MM.1S (cell line): ENCODE data around the gene SHISAL2A.

ENCODE experiments used
- DNase-seq: peaks from one replicate; pipeline ENCODE4 v3.0.0-alpha.2; 2015
- H2AFZ ChIP-seq: fragments of 300-600 bp; sonication (generic); 2 replicates; pipeline ENCODE4 v1.6.0; 2016; ENCODE audit warnings: antibody characterized with exemption, low read length
- H3F3A ChIP-seq: fragments of 300-600 bp; sonication (generic); 2 replicates; pipeline ENCODE4 v1.6.1; 2016; ENCODE audit warnings: mild to moderate bottlenecking, antibody characterized with exemption, low read length, moderate library complexity, mixed read lengths; ENCODE audit not compliant: insufficient read depth
- H3K27ac ChIP-seq: fragments of 300-600 bp; sonication (generic); 2 replicates; pipeline ENCODE4 v1.5.1; 2016; ENCODE audit warnings: mild to moderate bottlenecking, low read length
- H3K27me3 ChIP-seq: fragments of 300-600 bp; sonication (generic); replicated peaks from 2 replicates; pipeline ENCODE4 v1.6.0; 2016; ENCODE audit warnings: low read length; ENCODE audit not compliant: insufficient read depth
- H3K36me3 ChIP-seq: fragments of 300-600 bp; sonication (generic); replicated peaks from 2 replicates; pipeline ENCODE4 v1.6.1; 2016; ENCODE audit warnings: mild to moderate bottlenecking, low read length, mixed read lengths; ENCODE audit not compliant: insufficient read depth
- H3K4me1 ChIP-seq: fragments of 300-600 bp; sonication (generic); 2 replicates; pipeline ENCODE4 v1.6.1; 2016; ENCODE audit warnings: low read length, mixed read lengths
- H3K4me2 ChIP-seq: fragments of 300-600 bp; sonication (generic); 2 replicates; pipeline ENCODE4 v1.6.0; 2016; ENCODE audit warnings: low read depth, low read length
- H3K4me3 ChIP-seq: fragments of 300-600 bp; sonication (generic); 2 replicates; pipeline ENCODE4 v1.5.1; 2016; ENCODE audit warnings: low read length, mixed read lengths
- H3K79me2 ChIP-seq: fragments of 300-600 bp; sonication (generic); 2 replicates; pipeline ENCODE4 v1.6.1; 2016; ENCODE audit warnings: mixed run types, low read length, mixed read lengths
- H3K9ac ChIP-seq: fragments of 300-600 bp; sonication (generic); 2 replicates; pipeline ENCODE4 v1.6.1; 2016; ENCODE audit warnings: low read length, mixed read lengths
- H3K9me2 ChIP-seq: fragments of 300-600 bp; sonication (generic); replicated peaks from 2 replicates; pipeline ENCODE4 v1.6.1; 2016; ENCODE audit warnings: mild to moderate bottlenecking, low read length, mixed read lengths; ENCODE audit not compliant: insufficient read depth
- H3K9me3 ChIP-seq: fragments of 300-600 bp; sonication (generic); replicated peaks from 2 replicates; pipeline ENCODE4 v1.6.1; 2016; ENCODE audit warnings: mild to moderate bottlenecking, low read length, mixed read lengths; ENCODE audit not compliant: insufficient read depth
- H4K20me1 ChIP-seq: fragments of 300-600 bp; sonication (generic); 2 replicates; pipeline ENCODE4 v1.6.1; 2016; ENCODE audit warnings: mild to moderate bottlenecking, low read length, moderate library complexity, mixed read lengths; ENCODE audit not compliant: insufficient read depth
- EZH2 ChIP-seq: fragments of 300-600 bp; sonication (generic); optimal IDR thresholded peaks from 2 replicates; pipeline ENCODE3; 2017; ENCODE audit warnings: low read depth, mild to moderate bottlenecking, antibody characterized with exemption, low read length, mixed read lengths
- EZH2phosphoT487 ChIP-seq: fragments of 300-600 bp; sonication (generic); IDR thresholded peaks from 2 replicates; pipeline ENCODE4 v1.6.1; 2018; ENCODE audit warnings: antibody characterized with exemption, low read length
- TF ChIP-seq, protein P1 (sequence below): fragments of 300-600 bp; sonication (generic); IDR thresholded peaks from 2 replicates; pipeline ENCODE4 v1.5.1; 2016; ENCODE audit warnings: antibody characterized with exemption, low read length, mixed read lengths

SHISAL2A gene

DNA sequence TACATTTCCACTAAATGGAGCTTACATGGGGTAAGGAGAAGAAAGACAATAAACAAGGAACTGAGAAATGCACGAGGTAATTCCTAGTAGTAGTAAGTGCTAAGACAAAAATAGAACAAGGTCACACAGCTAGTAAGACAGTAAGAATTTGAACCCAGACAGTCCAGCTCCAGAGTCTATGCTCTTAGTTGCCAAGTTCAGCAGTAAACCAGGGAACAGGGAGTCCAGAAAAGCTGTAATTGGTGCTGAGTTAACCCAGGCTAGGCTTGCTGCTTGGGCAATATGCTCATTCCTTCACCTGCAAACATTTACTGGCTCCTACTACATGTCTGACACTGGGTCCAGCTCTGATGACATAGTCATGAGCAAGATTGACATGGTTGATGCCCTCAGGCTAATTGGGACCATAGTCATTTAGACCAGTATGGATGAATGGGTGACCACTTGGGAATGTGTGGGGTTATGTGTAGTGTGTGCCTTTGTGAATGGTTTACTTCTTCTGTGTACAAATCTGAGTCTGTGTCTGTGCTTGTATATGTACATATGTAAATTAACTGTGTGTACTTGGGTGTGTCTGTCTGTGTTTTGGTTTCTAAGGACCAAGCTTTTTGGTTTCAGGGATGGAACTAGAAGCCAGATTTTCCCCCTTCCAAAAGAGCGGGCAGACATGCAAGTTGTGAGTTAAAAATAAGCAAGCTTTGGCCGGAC is 28.8 kb upstream of the SHISAL2A start:
- peaks cover 9% of the 10 kb centered on the region for H3K4me1 ChIP-seq
- no peaks in the 10 kb centered on the region for H3K36me3 ChIP-seq
- H3K4me2 ChIP-seq, result 0 out of 2 replicates have a peak overlapping the region, but pooled peaks have one; percentile 1
- H3F3A ChIP-seq, result no peaks in the 10 kb centered on the region
- H3K27ac ChIP-seq, result no peak overlapping the region
- H3K9me3 ChIP-seq, result no peaks in the 10 kb centered on the region
- no peak overlapping the region for H2AFZ ChIP-seq
- H3K9me2 ChIP-seq, result no peaks in the 10 kb centered on the region
- no peaks in the 10 kb centered on the region for H3K79me2 ChIP-seq
- no peaks in the 10 kb centered on the region for H4K20me1 ChIP-seq
- no peaks in the 10 kb centered on the region for H3K27me3 ChIP-seq
- no peak overlapping the region for H3K4me3 ChIP-seq
- no peak for DNase-seq
- TF ChIP-seq, protein P1, sequence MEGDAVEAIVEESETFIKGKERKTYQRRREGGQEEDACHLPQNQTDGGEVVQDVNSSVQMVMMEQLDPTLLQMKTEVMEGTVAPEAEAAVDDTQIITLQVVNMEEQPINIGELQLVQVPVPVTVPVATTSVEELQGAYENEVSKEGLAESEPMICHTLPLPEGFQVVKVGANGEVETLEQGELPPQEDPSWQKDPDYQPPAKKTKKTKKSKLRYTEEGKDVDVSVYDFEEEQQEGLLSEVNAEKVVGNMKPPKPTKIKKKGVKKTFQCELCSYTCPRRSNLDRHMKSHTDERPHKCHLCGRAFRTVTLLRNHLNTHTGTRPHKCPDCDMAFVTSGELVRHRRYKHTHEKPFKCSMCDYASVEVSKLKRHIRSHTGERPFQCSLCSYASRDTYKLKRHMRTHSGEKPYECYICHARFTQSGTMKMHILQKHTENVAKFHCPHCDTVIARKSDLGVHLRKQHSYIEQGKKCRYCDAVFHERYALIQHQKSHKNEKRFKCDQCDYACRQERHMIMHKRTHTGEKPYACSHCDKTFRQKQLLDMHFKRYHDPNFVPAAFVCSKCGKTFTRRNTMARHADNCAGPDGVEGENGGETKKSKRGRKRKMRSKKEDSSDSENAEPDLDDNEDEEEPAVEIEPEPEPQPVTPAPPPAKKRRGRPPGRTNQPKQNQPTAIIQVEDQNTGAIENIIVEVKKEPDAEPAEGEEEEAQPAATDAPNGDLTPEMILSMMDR, result no peak
- no peak for TF ChIP-seq EZH2phosphoT487
- no peak for TF ChIP-seq EZH2
- H3K9ac ChIP-seq, result no peak overlapping the region

DNA sequence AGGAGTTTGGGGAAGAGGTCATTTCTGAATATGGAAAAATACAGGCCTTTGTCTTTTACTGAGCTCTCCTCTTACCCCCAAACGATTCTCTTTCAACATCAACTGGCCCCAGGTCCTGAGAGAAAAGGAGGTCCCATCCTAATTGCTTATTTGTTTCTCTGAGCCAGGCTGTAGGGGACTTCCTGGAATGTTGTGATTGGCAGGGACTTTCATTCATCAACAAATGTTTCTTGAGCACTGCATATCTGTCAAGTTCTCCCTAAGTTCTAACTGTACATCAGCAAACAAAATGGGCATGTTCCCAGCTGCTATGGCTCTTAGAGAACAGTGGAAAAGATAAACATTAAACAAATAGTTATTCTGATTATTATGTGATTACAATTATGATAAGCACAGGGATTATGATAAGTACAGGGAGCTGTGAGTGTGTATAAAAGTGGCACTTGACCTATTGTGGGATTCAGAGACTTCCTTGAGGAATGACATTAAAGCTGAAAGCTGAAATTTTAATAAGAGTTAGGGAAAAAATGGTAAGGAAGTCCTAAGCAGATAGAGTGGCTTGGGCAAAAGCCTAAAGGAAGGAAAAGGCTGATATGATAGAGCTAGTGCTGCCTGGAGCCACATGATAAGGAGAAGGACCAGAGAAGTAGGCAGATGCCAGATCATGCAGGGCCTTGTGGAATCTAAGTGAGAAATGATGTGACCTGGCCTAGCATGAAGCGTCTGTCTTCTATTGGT is 19.2 kb upstream of the SHISAL2A start:
- Histone ChIP-seq H3K27me3 (no peaks in the 10 kb centered on the region), H3K9me3 (no peaks in the 10 kb centered on the region), H2AFZ (0 out of 2 replicates have a peak overlapping the region, but pooled peaks have one; percentile 14), H3F3A (no peaks in the 10 kb centered on the region), H3K4me2 (no peak overlapping the region), H3K9ac (no peak overlapping the region), H3K79me2 (no peaks in the 10 kb centered on the region), H3K27ac (no peak overlapping the region), H3K36me3 (no peaks in the 10 kb centered on the region), H4K20me1 (no peaks in the 10 kb centered on the region), H3K4me1 (no peaks in the 10 kb centered on the region), H3K9me2 (no peaks in the 10 kb centered on the region), H3K4me3 (no peak overlapping the region)
- TF ChIP-seq EZH2phosphoT487 (no peak), EZH2 (no peak)
- TF ChIP-seq, protein P1, result no peak
- no peak for DNase-seq

DNA sequence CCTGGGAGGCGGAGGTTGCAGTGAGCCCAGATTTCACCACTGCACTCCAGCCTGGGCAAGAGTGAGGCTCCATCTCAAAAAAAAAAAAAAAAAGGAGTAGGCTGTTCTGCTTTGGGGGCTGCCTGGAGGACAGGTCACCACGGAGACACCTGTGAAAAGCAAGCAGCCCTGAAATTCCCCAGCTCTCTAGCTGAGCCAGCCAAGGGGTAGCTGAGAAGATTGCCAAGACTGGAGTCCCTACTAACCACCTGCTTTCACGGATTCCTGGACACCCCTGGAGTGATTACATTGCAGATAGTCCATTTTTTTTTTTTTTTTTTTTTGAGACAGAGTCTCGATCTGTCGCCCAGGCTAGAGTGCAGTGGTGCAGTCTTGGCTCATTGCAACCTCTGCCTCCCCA is 18.3 kb upstream of the SHISAL2A start:
- H4K20me1 ChIP-seq, result no peaks in the 10 kb centered on the region
- no peaks in the 10 kb centered on the region for H3K9me3 ChIP-seq
- no peak for DNase-seq
- no peaks in the 10 kb centered on the region for H3K27me3 ChIP-seq
- no peak overlapping the region for H3K4me2 ChIP-seq
- H3K4me1 ChIP-seq, result no peaks in the 10 kb centered on the region
- H3K36me3 ChIP-seq, result no peaks in the 10 kb centered on the region
- TF ChIP-seq EZH2 (no peak), EZH2phosphoT487 (no peak)
- TF ChIP-seq, protein P1, result no peak
- no peak overlapping the region for H3K9ac ChIP-seq
- no peaks in the 10 kb centered on the region for H3K9me2 ChIP-seq
- H3K4me3 ChIP-seq, result no peak overlapping the region
- H3K79me2 ChIP-seq, result no peaks in the 10 kb centered on the region
- no peak overlapping the region for H3K27ac ChIP-seq
- H3F3A ChIP-seq, result no peaks in the 10 kb centered on the region
- no peak overlapping the region for H2AFZ ChIP-seq
